ENCODE data around the gene CDHR5. TPM values are rescaled to one million over a fixed set of nuclear protein-coding genes. Genes with fewer than 3 reads are reported as not detected.

Gene CDHR5
- total RNA-seq, 1 donor from 2014 or later = not detected

- Histone ChIP-seq H3K9me3 (no peaks in the 10 kb centered on the region), H3K4me3 (no peak overlapping the region), H3K4me1 (no peaks in the 10 kb centered on the region), H3K27me3 (no peaks in the 10 kb centered on the region), H3K36me3 (peaks cover 0 to 91% of the 10 kb centered on the region in 2 donors), H3K27ac (no peak overlapping the region)
- no peak for TF ChIP-seq CTCF (IDR thresholded peaks at IDR 0.05)
- TF ChIP-seq POLR2AphosphoS5 (IDR thresholded peaks at IDR 0.05; ENCODE audit: insufficient read depth in 1 of 2, low read depth in 1 of 2) = no peak
- TF ChIP-seq POLR2A (IDR thresholded peaks at IDR 0.05) = no peak
- DNase-seq (ENCODE audit: extremely low spot score in 2 of 2) = no peak
- intact Hi-C loops (cut with DNase I) = no loop called here
Observed at GRCh38 chr11:592501-592900, 32.3 kb downstream of the CDHR5 start.

GRCh38 chr11:590997-591396 lies 33.8 kb downstream of the CDHR5 start:
- Histone ChIP-seq H3K4me1 (no peaks in the 10 kb centered on the region), H3K27me3 (no peaks in the 10 kb centered on the region), H3K27ac (no peak overlapping the region), H3K9me3 (no peaks in the 10 kb centered on the region), H3K4me3 (no peak overlapping the region), H3K36me3 (peaks cover 0 to 91% of the 10 kb centered on the region in 2 donors)
- no peak for TF ChIP-seq POLR2AphosphoS5 (IDR thresholded peaks at IDR 0.05; ENCODE audit: insufficient read depth in 1 of 2, low read depth in 1 of 2)
- no peak for TF ChIP-seq CTCF (IDR thresholded peaks at IDR 0.05)
- no peak for TF ChIP-seq POLR2A (IDR thresholded peaks at IDR 0.05)
- DNase-seq (ENCODE audit: extremely low spot score in 2 of 2) = no peak
- intact Hi-C loops (cut with DNase I) = no loop called here

- Histone ChIP-seq H3K9me3 (no peaks in the 10 kb centered on the region), H3K36me3 (peaks cover 0 to 80% of the 10 kb centered on the region in 2 donors), H3K27ac (no peak overlapping the region), H3K4me3 (no peak overlapping the region), H3K4me1 (no peaks in the 10 kb centered on the region), H3K27me3 (no peaks in the 10 kb centered on the region)
- intact Hi-C loops (cut with DNase I) = no loop called here
- TF ChIP-seq POLR2A (IDR thresholded peaks at IDR 0.05) = no peak
- no peak for TF ChIP-seq POLR2AphosphoS5 (IDR thresholded peaks at IDR 0.05; ENCODE audit: insufficient read depth in 1 of 2, low read depth in 1 of 2)
- no peak for DNase-seq (ENCODE audit: extremely low spot score in 2 of 2)
Observed at GRCh38 chr11:589798-590197, 35.0 kb downstream of the CDHR5 start.

- Histone ChIP-seq H3K27ac (no peak overlapping the region), H3K36me3 (peaks cover 0 to 76% of the 10 kb centered on the region in 2 donors), H3K27me3 (no peaks in the 10 kb centered on the region), H3K4me3 (no peak overlapping the region), H3K9me3 (no peaks in the 10 kb centered on the region), H3K4me1 (no peaks in the 10 kb centered on the region)
- no peak for TF ChIP-seq CTCF (IDR thresholded peaks at IDR 0.05)
- TF ChIP-seq POLR2A (IDR thresholded peaks at IDR 0.05) = no peak
- no peak for TF ChIP-seq POLR2AphosphoS5 (IDR thresholded peaks at IDR 0.05; ENCODE audit: insufficient read depth in 1 of 2, low read depth in 1 of 2)
- intact Hi-C loops (cut with DNase I) = no loop called here
- no peak for DNase-seq (ENCODE audit: extremely low spot score in 2 of 2)
Observed at GRCh38 chr11:587978-588380, 36.8 kb downstream of the CDHR5 start.

- TF ChIP-seq CTCF (IDR thresholded peaks at IDR 0.05) (no peak), POLR2AphosphoS5 (IDR thresholded peaks at IDR 0.05; ENCODE audit: insufficient read depth in 1 of 2, low read depth in 1 of 2) (no peak), POLR2A (IDR thresholded peaks at IDR 0.05) (no peak)
- no peaks in the 10 kb centered on the region for H3K4me1 ChIP-seq
- H3K4me3 ChIP-seq = no peak overlapping the region
- no peaks in the 10 kb centered on the region for H3K27me3 ChIP-seq
- no peak for DNase-seq (ENCODE audit: extremely low spot score in 2 of 2)
- intact Hi-C loops (cut with DNase I) = no loop called here
- no peak overlapping the region for H3K27ac ChIP-seq
- H3K9me3 ChIP-seq = no peaks in the 10 kb centered on the region
- H3K36me3 ChIP-seq = peaks cover 0 to 76% of the 10 kb centered on the region in 2 donors
Observed at GRCh38 chr11:587546-587945, 37.2 kb downstream of the CDHR5 start.

Measured in vagina (tissue), 2 donors.